NCI-H128 (cell line): ENCODE results near the gene SORCS2.

Experiments used
- DNase-seq: peaks from one replicate; lab custom pipeline; 2025; ENCODE audit not compliant: unreplicated experiment; lab: John Stamatoyannopoulos, UW

The SORCS2 gene

DNA sequence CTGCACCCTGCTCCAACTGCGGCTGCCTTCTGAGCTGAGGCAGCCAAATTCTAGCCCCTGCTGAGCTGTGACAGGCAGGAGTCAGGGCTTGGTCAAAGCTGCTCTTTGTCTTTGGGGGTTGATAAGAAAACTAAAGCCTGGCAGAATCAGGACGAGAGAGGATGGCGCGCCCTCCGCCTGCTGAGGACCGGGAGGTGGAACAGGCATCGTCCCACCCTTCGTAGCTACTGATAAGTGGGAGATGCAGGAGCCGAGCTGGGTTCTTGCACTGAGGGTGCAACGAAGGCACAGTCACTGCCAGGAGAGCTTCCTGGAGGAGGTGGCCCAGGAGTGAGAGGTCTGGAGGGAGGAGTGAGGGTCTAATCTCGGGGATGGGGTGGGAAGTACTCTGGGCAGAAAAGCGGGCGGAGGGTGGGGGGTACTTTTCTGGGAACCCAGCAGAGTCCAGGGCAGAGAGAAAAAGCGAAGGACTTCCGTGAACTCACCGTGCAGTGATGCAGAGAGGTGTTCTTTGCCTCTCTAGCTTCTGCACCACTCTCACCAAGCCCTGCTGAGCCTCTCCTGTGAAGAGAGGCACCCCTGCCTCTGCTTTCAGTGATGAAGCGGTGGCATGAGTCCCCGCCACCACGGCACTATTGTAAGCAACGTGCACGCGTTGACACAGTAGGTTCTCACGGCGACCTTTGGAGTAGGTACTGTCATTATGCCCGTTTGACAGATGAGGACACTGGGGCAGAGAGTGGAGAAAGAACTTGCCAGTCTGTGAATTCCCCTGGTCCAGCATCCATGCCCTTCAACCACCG is 107.8 kb downstream of the SORCS2 start:
- no peak for DNase-seq

- DNase-seq: no peak
Observed at GRCh38 chr4:7300711-7301095, 108.4 kb downstream of the SORCS2 start.

DNA sequence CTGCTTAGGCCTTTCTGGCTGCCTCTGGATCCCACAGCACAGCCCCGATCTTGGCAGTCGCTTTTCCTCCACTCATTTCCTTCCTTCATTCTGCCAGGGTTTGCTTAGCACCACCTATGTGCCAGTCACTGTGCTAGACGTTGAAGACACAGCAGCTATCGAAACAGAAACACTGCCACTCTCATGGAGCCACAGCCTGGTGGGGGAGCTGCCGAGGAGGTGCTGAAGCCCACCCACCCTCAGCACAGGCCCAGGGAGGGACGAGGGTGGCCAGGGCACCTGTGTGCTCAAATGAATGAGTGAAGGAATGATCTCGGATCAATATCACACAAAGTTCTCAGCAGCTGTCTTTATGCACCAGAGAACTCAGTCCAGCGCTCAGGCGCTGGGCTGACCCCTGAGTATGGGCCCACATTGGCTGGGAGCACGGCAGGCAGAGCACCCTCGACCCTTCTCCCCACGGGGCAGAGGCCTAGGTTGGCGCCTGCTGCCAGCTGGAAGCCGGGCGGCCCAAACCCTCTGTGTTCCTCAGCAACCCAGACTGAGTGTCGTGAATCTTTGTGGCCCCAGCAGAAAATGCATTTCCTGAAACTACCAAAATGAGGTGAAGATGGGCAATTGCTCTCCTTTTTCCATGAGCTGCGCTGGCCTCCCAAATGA is 108.9 kb downstream of the SORCS2 start:
- DNase-seq: no peak

- DNase-seq: no peak
Observed at GRCh38 chr4:7301846-7302630, 109.7 kb downstream of the SORCS2 start.

- no peak for DNase-seq
Observed at GRCh38 chr4:7302781-7303404, 110.6 kb downstream of the SORCS2 start.

DNA sequence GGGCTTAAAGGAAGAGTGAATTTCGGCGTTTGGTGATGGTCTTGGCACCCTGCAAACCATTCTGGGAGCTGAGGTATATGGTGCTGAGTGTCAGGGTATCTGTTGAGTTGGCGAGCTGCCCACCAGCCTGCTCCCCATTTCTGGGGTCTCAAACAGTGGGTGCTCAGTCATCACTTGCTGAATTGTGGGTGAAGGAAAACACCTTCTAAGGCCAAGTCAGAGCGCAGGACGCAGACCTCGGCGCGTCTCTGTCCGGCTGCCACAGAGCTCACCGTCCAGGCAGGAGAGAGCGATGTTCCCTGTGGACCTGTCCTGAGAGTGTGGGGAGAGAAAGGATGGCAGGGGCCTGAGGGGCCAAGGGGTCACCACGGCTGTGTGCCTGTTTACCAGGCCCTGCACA is 111.2 kb downstream of the SORCS2 start:
- no peak for DNase-seq

DNA sequence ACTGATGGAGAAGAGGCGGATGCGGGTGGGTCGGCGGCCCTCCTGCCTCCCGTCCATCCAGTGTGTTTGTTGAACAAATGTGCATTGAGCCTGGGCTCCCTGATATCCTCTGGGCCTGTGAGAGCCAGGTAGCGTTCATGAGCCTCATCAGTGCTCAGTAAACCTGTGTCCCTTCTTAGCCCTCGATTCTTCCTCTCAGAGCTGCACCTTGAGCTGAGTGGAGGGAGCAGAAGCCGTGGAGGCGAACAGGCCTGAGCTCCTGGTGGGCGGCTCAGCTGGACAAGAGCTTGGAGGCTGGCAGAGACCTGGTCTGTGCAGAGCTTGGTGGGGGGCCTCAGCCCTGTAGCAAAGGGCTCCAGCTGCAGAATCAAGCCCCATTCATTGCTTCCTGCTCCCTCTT is 112.1 kb downstream of the SORCS2 start:
- no peak for DNase-seq

DNA sequence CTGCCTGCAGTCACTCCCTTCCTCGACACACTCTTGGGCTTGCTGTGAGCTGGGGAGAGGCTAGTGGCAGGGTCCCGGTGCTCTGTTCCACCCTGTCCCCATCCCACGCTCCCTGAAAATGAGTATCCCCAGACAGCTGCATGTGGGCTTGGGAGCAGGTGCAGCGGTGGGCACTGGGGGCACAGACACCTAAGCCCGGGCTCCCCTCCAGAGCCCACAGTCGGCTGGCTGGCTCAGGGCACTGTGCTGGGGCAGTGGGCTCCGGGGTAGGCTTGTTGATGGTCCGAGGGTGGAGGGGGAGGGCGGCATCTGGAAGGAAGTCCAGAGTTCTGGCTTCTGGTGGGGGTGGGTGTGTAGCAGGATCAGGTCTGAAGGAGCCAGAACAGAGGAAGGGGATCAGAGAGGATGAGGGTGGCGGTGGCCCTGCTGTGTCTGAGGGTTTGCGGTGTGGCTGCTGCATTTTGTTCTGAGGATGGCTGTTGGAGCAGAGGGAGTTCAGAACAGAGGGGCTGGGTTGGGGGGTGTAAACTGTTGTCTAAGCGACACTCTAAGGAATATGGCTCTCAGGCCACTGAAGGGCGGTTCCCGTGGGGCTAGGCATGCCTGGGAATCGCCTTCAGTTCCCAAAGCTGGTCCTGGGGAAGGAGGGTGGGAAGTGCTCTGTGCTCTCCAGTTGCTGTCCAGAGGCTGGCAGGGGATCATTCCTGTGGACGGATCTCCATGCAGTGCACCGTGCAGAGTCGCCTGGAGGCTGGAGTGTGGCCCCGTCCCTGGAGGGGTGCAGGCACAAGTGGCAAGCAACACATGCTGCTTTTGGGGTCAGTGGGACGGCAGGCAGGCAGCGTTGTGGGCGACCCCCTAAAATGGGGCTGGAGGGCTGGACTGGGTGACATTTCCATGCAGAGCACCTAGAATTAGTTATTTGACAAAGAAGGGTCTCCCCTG is 114.0 kb downstream of the SORCS2 start:
- DNase-seq: no peak

- no peak for DNase-seq
Observed at GRCh38 chr4:7306986-7307385, 114.6 kb downstream of the SORCS2 start.

- no peak for DNase-seq
Observed at GRCh38 chr4:7307394-7308099, 115.2 kb downstream of the SORCS2 start.

DNA sequence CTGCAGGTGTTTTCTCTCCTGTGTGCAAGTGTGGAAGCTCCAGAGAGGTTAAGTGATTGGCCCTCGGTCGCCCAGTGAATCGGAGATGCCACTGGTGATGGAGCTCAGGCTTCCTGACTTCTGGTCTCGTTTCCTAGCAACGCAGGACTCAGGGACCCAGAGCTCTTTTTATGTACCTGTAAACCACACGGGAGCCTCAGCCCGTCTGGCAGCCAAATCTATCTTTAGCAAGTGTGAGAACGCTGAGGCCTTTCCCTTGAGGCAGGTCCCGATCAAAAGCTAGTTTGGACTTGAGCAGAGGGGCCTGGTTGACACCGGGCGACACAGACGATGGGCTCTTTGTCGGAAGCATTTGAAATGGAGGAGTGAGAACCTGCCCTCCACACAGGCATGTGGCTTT is 116.8 kb downstream of the SORCS2 start:
- no peak for DNase-seq

- no peak for DNase-seq
Observed at GRCh38 chr4:7309636-7310390, 117.5 kb downstream of the SORCS2 start.

- DNase-seq: no peak
Observed at GRCh38 chr4:7310451-7310850, 118.1 kb downstream of the SORCS2 start.

DNA sequence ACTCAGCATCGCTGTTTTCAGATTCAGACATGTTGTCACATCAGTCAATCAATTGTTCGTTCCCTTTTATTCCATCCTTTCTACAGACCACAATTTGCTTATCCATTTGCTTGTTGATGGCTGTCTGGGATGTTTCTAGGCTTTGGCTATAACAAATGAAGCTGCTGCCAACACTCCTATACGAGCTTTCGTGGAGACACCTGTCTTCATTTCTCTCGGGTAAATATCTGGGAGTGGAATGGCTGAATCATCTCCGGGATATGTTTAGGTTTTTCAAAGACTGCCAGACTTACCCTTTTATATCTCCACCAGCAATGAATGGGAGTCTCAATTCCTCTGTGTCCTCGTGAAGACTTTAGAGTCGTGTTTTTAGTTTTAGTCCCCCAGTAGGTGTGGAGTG is 118.9 kb downstream of the SORCS2 start:
- no peak for DNase-seq

DNA sequence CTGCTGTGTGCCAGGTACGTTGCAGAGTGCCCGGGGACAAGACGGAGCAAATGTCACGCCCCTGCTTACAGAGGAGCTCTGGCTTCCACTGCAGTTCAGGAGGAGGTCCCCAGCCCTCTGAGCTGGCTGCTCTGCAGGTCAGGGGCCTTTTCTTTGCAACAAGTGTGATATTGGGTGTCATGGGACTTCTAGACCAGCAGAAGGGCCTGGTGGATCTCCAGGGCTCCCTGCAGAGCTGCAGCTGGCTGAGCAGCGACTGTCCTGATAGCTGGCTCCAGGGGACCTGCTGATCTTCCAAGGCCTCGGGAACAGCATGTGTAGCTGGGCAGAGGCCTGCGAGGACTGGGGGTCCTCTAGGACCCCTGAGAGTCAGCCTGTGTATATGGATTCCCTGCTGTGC is 120.4 kb downstream of the SORCS2 start:
- DNase-seq: no peak

DNA sequence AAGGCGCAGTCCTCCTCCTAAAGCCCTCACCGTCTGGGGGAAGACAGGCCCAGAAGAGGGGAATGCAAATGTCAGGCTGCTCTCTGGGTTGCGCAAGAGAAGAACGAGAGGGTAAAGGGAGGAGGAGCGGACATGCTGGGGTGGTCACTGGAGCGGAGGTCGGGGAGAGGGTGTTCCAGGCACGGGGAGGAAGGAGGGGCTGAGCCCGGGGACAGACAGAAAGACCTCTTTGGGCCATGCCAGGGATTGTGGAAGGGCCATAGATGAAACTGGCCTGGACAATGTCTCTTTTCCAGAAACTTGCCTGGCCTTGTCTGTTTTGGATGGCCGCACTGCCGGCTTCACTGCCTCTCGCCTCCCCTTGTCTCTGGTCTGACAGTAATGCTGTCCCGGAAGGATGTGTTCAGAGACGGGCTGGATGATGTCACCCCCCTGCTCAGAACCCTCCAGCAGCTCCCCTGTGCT is 121.0 kb downstream of the SORCS2 start:
- DNase-seq: no peak

- DNase-seq: no peak
Observed at GRCh38 chr4:7313991-7314390, 121.7 kb downstream of the SORCS2 start.

DNA sequence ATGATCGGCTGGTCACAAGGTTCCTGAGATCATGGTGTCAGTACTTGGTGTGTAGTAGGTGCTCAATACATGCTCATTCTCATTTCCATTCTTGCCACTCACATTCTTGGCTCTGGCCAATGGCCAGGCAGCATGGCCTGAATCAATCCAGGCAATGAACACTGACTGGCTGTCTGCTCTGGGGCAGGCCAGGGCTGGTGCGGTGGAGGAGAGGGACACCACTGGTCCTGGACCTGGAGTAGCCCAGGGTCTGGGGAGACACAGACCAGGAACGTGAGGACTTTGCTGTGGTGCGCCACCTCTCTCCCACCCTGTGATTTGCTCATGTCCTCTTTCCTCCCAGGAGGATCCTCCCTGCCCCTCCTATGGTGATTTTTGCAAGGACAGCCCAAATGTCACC is 122.9 kb downstream of the SORCS2 start:
- DNase-seq: no peak

DNA sequence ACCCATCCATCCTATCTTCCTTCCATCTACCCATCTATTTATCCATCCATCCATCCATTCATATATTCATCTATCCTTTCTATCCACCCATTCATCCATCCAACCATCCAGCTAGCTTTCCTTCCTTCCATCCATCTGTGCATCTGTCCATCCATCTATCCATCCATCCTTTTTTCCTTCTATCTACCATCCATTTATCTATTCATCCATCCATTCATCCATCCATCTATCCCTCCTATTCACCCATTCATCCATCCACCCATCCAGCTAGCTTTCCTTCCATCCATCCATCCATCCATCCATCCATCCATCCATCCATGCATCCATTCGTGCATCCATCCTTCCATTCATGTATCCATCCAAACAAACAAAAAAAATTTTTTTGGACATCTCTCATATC is 123.6 kb downstream of the SORCS2 start:
- DNase-seq: no peak
